CD14-positive monocyte (primary cell): ENCODE data around the gene CD200. TPM values are rescaled to one million over a fixed set of nuclear protein-coding genes. Genes with fewer than 3 reads are reported as not detected.

Source experiments
- DNase-seq, 3 donors: peaks; one replicate each; pipeline ENCODE4 v3.0.0-alpha.2; 2011 to 2022
- H2AFZ ChIP-seq: 2 replicates; pipeline ENCODE4 v1.6.0; 2012; ENCODE audit warnings: mild to moderate bottlenecking, low read depth, low read length, inconsistent platforms; ENCODE audit not compliant: insufficient read depth, poor library complexity, severe bottlenecking
- H3K27ac ChIP-seq, 2 donors: 1 replicate in 1 of 2; 2 replicates in 1 of 2; pipeline ENCODE4 v1.5.1; 2012 to 2013; ENCODE audit warnings: low read length in 2 of 2, control low read depth in 1 of 2, inconsistent platforms in 1 of 2, low read depth in 1 of 2, mild to moderate bottlenecking in 1 of 2
- H3K27me3 ChIP-seq, 2 donors: one replicate each; pipeline versions ENCODE4 v1.6.0 to v1.6.1; 2011 to 2013; ENCODE audit warnings: low read length in 2 of 2; ENCODE audit not compliant: control insufficient read depth in 2 of 2, insufficient read depth in 2 of 2
- H3K36me3 ChIP-seq, 2 donors: replicated peaks in 1 of 2; 1 replicate in 1 of 2; 2 replicates in 1 of 2; pipeline versions ENCODE4 v1.5.1 to v1.6.1; 2012 to 2013; ENCODE audit warnings: low read length in 2 of 2, control low read depth in 1 of 2, inconsistent platforms in 1 of 2, mild to moderate bottlenecking in 1 of 2; ENCODE audit not compliant: insufficient read depth in 2 of 2, control insufficient read depth in 1 of 2
- H3K4me1 ChIP-seq, 2 donors: 1 replicate in 1 of 2; 2 replicates in 1 of 2; pipeline versions ENCODE4 v1.5.1 to v1.6.1; 2012 to 2013; ENCODE audit warnings: low read length in 2 of 2, control low read depth in 1 of 2, inconsistent platforms in 1 of 2, mild to moderate bottlenecking in 1 of 2, moderate library complexity in 1 of 2; ENCODE audit not compliant: insufficient read depth in 2 of 2, control insufficient read depth in 1 of 2
- H3K4me2 ChIP-seq: replicated peaks from 2 replicates; pipeline ENCODE3; 2012; ENCODE audit warnings: low read length, moderate library complexity, mild to moderate bottlenecking; ENCODE audit not compliant: poor library complexity, severe bottlenecking; ENCODE audit errors: extremely low read depth
- H3K4me3 ChIP-seq, 3 experiments: fragments of 200-600 bp in 1 of 3; sonication (generic) in 1 of 3; replicated peaks in 1 of 3; 1 replicate in 2 of 3; 2 replicates in 1 of 3; pipeline ENCODE4 v1.5.1; 2011 to 2013; ENCODE audit warnings: low read length in 3 of 3, mild to moderate bottlenecking in 3 of 3, control low read depth in 2 of 3, low read depth in 2 of 3, inconsistent platforms in 1 of 3, moderate library complexity in 1 of 3
- H3K79me2 ChIP-seq: 2 replicates; pipeline ENCODE4 v1.6.0; 2012; ENCODE audit warnings: mild to moderate bottlenecking, control low read depth, inconsistent platforms, low read length, moderate library complexity; ENCODE audit not compliant: insufficient read depth
- H3K9ac ChIP-seq: 2 replicates; pipeline ENCODE4 v1.6.0; 2017; ENCODE audit warnings: low read length, mild to moderate bottlenecking; ENCODE audit not compliant: insufficient read depth, poor library complexity, severe bottlenecking
- H3K9me3 ChIP-seq, 2 donors: replicated peaks in 1 of 2; 1 replicate in 1 of 2; 2 replicates in 1 of 2; pipeline versions ENCODE4 v1.5.1 to v1.6.1; 2012 to 2013; ENCODE audit warnings: low read length in 2 of 2, control low read depth in 1 of 2; ENCODE audit not compliant: control insufficient read depth in 1 of 2, insufficient read depth in 1 of 2
- H4K20me1 ChIP-seq: 2 replicates; pipeline ENCODE4 v1.6.0; 2012; ENCODE audit warnings: mild to moderate bottlenecking, low read length, control low read depth, moderate library complexity; ENCODE audit not compliant: insufficient read depth
- H3K27ac Mint-ChIP-seq, 7 donors: one replicate each; pipeline ENCODE4 v1.8.0; 2020; ENCODE audit warnings: mild to moderate bottlenecking in 7 of 7, mixed read lengths in 7 of 7, moderate library complexity in 6 of 7, inconsistent platforms in 2 of 7
- H3K27me3 Mint-ChIP-seq, 3 donors: one replicate each; pipeline ENCODE4 v1.8.0; 2021 to 2022; ENCODE audit warnings: low read depth in 3 of 3, mild to moderate bottlenecking in 3 of 3, mixed read lengths in 3 of 3, moderate library complexity in 3 of 3, inconsistent platforms in 1 of 3
- H3K36me3 Mint-ChIP-seq, 2 donors: one replicate each; pipeline ENCODE4 v1.8.0; 2020; ENCODE audit warnings: mixed read lengths in 2 of 2, inconsistent platforms in 1 of 2, mild to moderate bottlenecking in 1 of 2
- H3K4me1 Mint-ChIP-seq: one replicate; pipeline ENCODE4 v1.8.0; 2020; ENCODE audit warnings: mild to moderate bottlenecking, mixed read lengths
- H3K4me3 Mint-ChIP-seq, 2 donors: one replicate each; pipeline ENCODE4 v1.8.0; 2020; ENCODE audit warnings: mild to moderate bottlenecking in 2 of 2, mixed read lengths in 2 of 2, moderate library complexity in 1 of 2
- H3K9me3 Mint-ChIP-seq, 7 donors: one replicate each; pipeline ENCODE4 v1.8.0; 2020 to 2022; ENCODE audit warnings: mixed read lengths in 7 of 7, mild to moderate bottlenecking in 6 of 7, moderate library complexity in 6 of 7, inconsistent platforms in 2 of 7
- WGBS: methylation state at CpG from one replicate; pipeline ENCODE4 v1.1.5; 2013; ENCODE audit warnings: missing lambda C conversion rate; ENCODE audit not compliant: insufficient coverage; 5-methylcytosine and 5-hydroxymethylcytosine counted together
- intact Hi-C, 2 donors: fragments of 100-400 bp; cut with micrococcal nuclease; formaldehyde crosslinking; loops; one replicate each; pipeline versions ENCODE4 v1.15.0 to v1.15.1; 2023
- polyA plus RNA-seq, 3 donors: library from polyadenylated mRNA; depleted of rRNA in 1 of 3; unstranded in 2 of 3; stranded (reverse) in 1 of 3; fragments of 300-500 nt in 2 of 3; fragments of >200 nt in 1 of 3; fragmentation: Illumina TruSeq in 2 of 3; gene quantifications; 1 replicate in 2 of 3; 2 replicates in 1 of 3; pipeline ENCODE4 v1.2.3, GENCODE V29; 2012 to 2021
- TF ChIP-seq, protein P1 (sequence below): fragments of 200-600 bp; IDR thresholded peaks from one replicate; pipeline ENCODE4 v1.8.0; 2022; ENCODE audit warnings: antibody characterized with exemption, mild to moderate bottlenecking

CD200 gene
- polyA plus RNA-seq, 3 donors, result 0.12 to 0.13 TPM; not detected in 1

GRCh38 chr3:112304611-112305010, 28.3 kb upstream of the CD200 start:
- no peak for DNase-seq
- Histone ChIP-seq H3K4me1 (peaks cover 12 to 13% of the 10 kb centered on the region in 2 donors), H3K36me3 (no peaks in the 10 kb centered on the region), H3K27ac (no peak overlapping the region), H3K4me3 (no peak overlapping the region), H4K20me1 (no peaks in the 10 kb centered on the region), H3K4me2 (no peak overlapping the region), H3K79me2 (no peaks in the 10 kb centered on the region), H3K27me3 (no peaks in the 10 kb centered on the region), H2AFZ (no peak overlapping the region), H3K9me3 (no peaks in the 10 kb centered on the region), H3K9ac (no peak overlapping the region)
- TF ChIP-seq, protein P1, sequence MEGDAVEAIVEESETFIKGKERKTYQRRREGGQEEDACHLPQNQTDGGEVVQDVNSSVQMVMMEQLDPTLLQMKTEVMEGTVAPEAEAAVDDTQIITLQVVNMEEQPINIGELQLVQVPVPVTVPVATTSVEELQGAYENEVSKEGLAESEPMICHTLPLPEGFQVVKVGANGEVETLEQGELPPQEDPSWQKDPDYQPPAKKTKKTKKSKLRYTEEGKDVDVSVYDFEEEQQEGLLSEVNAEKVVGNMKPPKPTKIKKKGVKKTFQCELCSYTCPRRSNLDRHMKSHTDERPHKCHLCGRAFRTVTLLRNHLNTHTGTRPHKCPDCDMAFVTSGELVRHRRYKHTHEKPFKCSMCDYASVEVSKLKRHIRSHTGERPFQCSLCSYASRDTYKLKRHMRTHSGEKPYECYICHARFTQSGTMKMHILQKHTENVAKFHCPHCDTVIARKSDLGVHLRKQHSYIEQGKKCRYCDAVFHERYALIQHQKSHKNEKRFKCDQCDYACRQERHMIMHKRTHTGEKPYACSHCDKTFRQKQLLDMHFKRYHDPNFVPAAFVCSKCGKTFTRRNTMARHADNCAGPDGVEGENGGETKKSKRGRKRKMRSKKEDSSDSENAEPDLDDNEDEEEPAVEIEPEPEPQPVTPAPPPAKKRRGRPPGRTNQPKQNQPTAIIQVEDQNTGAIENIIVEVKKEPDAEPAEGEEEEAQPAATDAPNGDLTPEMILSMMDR, result no peak
- Mint-ChIP-seq H3K9me3 (peaks cover 0 to 2% (median 0%) of the 10 kb centered on the region in 7 donors), H3K27me3 (no peaks in the 10 kb centered on the region), H3K27ac (no peak overlapping the region), H3K36me3 (no peaks in the 10 kb centered on the region), H3K4me3 (no peak overlapping the region), H3K4me1 (no peaks in the 10 kb centered on the region)
- 100% methylated on average over 1 of the region's 2 CpGs for WGBS
- intact Hi-C loops, result loop anchor here in 1 of 2 donors (10.0 kb wide), 1 partner anchor 180 kb away; no protein-coding TSS in a partner anchor

DNA sequence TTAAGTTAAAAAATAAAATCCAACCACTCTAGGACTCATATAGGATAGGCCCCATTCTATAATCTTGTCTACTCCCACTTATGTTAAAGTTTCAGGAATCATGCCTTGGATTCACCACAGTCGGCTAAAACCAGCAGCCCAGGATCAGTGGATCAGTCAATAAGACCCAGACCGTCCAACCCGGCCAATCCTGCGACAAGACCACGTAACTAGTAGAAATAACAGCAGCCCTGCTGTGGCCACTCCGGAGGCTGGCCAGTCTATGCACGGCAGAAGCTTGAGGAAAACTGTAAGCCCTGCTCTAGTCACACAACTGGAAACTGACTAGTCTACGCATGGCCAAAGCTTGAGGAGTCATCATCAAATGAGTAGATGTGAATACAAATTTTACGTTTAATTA, 26.1 kb upstream of the CD200 start:
- H3K9me3 Mint-ChIP-seq, result peaks cover 0 to 2% (median 0%) of the 10 kb centered on the region in 7 donors
- no peak overlapping the region for H3K9ac ChIP-seq
- TF ChIP-seq, protein P1, result no peak
- no peaks in the 10 kb centered on the region for H3K79me2 ChIP-seq
- intact Hi-C loops, result loop anchor here in 1 of 2 donors (10.0 kb wide), 1 partner anchor 182 kb away; no protein-coding TSS in a partner anchor
- no peaks in the 10 kb centered on the region for H3K36me3 Mint-ChIP-seq
- no peak overlapping the region for H3K4me3 ChIP-seq
- H3K27me3 ChIP-seq, result no peaks in the 10 kb centered on the region
- H3K27ac Mint-ChIP-seq, result no peak overlapping the region
- 98% methylated on average over 7 of the region's 9 CpGs for WGBS
- peaks cover 12 to 13% of the 10 kb centered on the region in 2 donors for H3K4me1 ChIP-seq
- no peak overlapping the region for H3K27ac ChIP-seq
- no peak overlapping the region for H2AFZ ChIP-seq
- no peaks in the 10 kb centered on the region for H3K27me3 Mint-ChIP-seq
- H3K4me2 ChIP-seq, result no peak overlapping the region
- H3K4me1 Mint-ChIP-seq, result no peaks in the 10 kb centered on the region
- H3K4me3 Mint-ChIP-seq, result no peak overlapping the region
- H3K9me3 ChIP-seq, result no peaks in the 10 kb centered on the region
- no peak for DNase-seq
- H3K36me3 ChIP-seq, result no peaks in the 10 kb centered on the region
- no peaks in the 10 kb centered on the region for H4K20me1 ChIP-seq
